ENCODE data around the gene ZFPL1.

The ZFPL1 gene

DNA sequence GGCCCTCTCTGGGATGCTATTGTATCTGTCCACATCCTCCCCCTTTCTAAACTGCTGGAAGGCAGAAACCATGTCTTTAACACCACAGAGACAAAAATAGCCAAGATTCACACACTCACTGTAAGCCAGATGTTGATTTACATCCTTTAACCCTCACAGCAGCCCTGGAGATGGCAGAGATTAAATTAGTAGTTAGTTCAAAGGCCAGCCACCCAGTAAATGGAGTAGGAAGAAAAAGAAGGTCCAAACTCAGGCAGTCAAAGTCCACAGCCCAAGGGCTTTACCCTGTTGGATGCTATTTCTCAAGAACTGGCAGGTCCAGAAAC, 35.6 kb downstream of the ZFPL1 start:
- Histone ChIP-seq H3K9ac (ENCODE audit: low read depth in 1 of 2, low read length in 2 of 2) (no peak overlapping the region), H3K4me1 (ENCODE audit: control insufficient read depth in 2 of 2, insufficient read depth in 2 of 2, low read length in 2 of 2) (peaks cover 29 to 30% of the 10 kb centered on the region in 2 donors), H3K4me3 (ENCODE audit: low read length in 2 of 2) (no peak overlapping the region), H3K27me3 (ENCODE audit: control insufficient read depth in 2 of 2, insufficient read depth in 2 of 2, low read length in 2 of 2) (no peaks in the 10 kb centered on the region), H3K36me3 (ENCODE audit: control insufficient read depth in 2 of 2, insufficient read depth in 2 of 2, low read length in 2 of 2) (peaks cover 26 to 34% of the 10 kb centered on the region in 2 donors), H3K9me3 (ENCODE audit: control insufficient read depth in 2 of 2, low read length in 2 of 2) (no peaks in the 10 kb centered on the region), H3K27ac (ENCODE audit: low read depth in 2 of 2, low read length in 2 of 2) (no peak overlapping the region)

DNA sequence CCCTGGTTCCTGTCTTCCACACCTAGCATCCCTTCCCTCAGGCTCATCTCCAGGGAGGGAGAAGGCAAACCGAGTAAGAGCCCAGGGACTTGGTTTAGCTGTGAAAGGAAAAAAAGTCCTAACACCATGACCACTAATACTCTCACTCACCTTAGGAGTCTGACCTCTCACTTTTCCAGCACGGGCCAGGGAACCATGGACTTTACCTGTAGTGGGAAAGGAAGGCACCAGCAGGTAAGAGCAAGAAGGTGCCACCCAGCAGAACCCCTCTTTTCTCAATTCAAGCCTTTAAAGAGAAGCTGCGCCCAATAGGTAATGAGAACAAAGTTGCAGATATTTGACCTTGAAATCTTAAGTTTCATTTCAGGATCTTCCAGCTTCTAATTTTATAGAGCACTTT, 36.8 kb downstream of the ZFPL1 start:
- H3K27ac ChIP-seq (ENCODE audit: low read depth in 2 of 2, low read length in 2 of 2): peak overlapping the region; percentile 90 to 94
- H3K9ac ChIP-seq (ENCODE audit: low read depth in 1 of 2, low read length in 2 of 2): peak overlapping the region; percentile 85 to 98
- H3K9me3 ChIP-seq (ENCODE audit: control insufficient read depth in 2 of 2, low read length in 2 of 2): no peaks in the 10 kb centered on the region
- H3K4me3 ChIP-seq (ENCODE audit: low read length in 2 of 2): peak overlapping the region; percentile 95 to 98
- H3K27me3 ChIP-seq (ENCODE audit: control insufficient read depth in 2 of 2, insufficient read depth in 2 of 2, low read length in 2 of 2): no peaks in the 10 kb centered on the region
- peaks cover 27% of the 10 kb centered on the region in 2 donors for H3K4me1 ChIP-seq (ENCODE audit: control insufficient read depth in 2 of 2, insufficient read depth in 2 of 2, low read length in 2 of 2)
- peaks cover 37 to 38% of the 10 kb centered on the region in 2 donors for H3K36me3 ChIP-seq (ENCODE audit: control insufficient read depth in 2 of 2, insufficient read depth in 2 of 2, low read length in 2 of 2)

DNA sequence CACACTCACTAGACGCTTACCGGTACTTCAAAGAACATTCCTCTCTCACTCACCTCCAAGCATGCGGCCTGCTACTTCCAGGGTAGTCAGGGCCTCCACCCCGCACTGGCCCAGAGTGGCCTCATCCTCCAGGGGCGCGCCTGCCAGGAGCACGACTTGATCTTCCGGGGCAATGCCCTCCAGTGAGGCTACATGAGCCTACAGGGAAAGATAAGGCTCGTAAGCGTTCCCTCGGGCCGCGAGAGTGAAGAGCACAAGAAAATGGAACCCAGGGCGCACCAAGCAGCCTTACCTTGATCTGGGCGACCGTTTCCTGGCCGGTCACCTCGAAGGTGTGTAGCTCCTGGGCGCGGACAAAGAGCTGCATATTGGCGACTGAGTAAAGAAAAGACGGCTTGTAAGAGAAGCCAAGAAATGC, 37.4 kb downstream of the ZFPL1 start:
- Histone ChIP-seq H3K4me1 (ENCODE audit: control insufficient read depth in 2 of 2, insufficient read depth in 2 of 2, low read length in 2 of 2) (peaks cover 21% of the 10 kb centered on the region in 2 donors), H3K27ac (ENCODE audit: low read depth in 2 of 2, low read length in 2 of 2) (peak overlapping the region; percentile 90 to 94), H3K27me3 (ENCODE audit: control insufficient read depth in 2 of 2, insufficient read depth in 2 of 2, low read length in 2 of 2) (no peaks in the 10 kb centered on the region), H3K9ac (ENCODE audit: low read depth in 1 of 2, low read length in 2 of 2) (peak overlapping the region; percentile 85 to 98), H3K9me3 (ENCODE audit: control insufficient read depth in 2 of 2, low read length in 2 of 2) (no peaks in the 10 kb centered on the region), H3K4me3 (ENCODE audit: low read length in 2 of 2) (peak overlapping the region; percentile 95 to 98), H3K36me3 (ENCODE audit: control insufficient read depth in 2 of 2, insufficient read depth in 2 of 2, low read length in 2 of 2) (peaks cover 37 to 44% of the 10 kb centered on the region in 2 donors)

DNA sequence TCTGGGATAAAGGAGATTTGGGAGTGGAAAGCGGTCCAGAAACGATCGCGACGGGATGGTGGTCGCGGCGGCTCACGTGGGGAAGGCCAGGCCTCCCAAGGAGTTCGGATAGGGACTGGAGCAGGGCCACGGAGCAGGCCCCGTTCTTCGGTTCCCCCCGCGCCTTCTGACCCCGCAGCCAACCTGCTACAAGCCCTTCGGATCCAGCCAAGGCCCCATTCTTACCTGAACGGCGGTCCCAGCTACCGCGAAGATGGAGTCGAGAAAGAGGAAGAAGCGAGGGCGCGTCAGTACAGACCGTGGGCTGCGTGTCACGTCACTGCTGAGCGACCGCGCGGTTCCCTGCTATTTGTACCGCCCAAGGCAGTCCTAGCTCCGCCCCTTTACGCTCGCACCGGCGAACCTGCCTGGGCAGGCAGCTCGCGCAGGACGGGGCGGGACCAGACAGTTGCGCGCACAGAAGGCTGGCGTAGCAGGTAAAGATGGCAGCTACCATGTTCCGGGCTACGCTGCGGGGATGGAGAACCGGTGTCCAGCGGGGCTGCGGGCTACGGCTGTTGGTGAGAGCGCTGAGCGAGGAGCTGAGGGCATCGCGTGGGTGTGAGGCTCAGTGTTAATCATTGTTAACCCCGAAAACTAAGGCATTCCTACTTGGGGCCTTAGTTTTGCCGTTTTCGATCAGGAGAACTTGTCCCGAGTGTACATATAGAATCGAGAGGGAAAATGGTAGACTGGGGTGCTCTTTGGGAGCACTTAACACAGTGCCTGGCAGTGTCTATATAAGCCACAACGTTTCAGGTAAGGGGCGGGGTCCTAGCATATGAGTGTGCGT, 38.1 kb downstream of the ZFPL1 start, which contains the start of the genes FAU and MRPL49:
TSS of gene FAU (minus strand) at position 270 of the 832 bp plus-strand sequence. CDS start 321 bp downstream, outside the sequence.
TSS of gene MRPL49 (plus strand) at position 457 of the 832 bp plus-strand sequence. CDS start at position 483, 26 bp downstream.
- no peaks in the 10 kb centered on the region for H3K27me3 ChIP-seq (ENCODE audit: control insufficient read depth in 2 of 2, insufficient read depth in 2 of 2, low read length in 2 of 2)
- peak within 1 kb of the TSS; percentile 95 to 98 for H3K4me3 ChIP-seq (ENCODE audit: low read length in 2 of 2)
- peak within 1 kb of the TSS; percentile 90 to 94 for H3K27ac ChIP-seq (ENCODE audit: low read depth in 2 of 2, low read length in 2 of 2)
- H3K9me3 ChIP-seq (ENCODE audit: control insufficient read depth in 2 of 2, low read length in 2 of 2): no peaks in the 10 kb centered on the region
- H3K36me3 ChIP-seq (ENCODE audit: control insufficient read depth in 2 of 2, insufficient read depth in 2 of 2, low read length in 2 of 2): peaks cover 44 to 50% of the 10 kb centered on the region in 2 donors
- peaks cover 15 to 16% of the 10 kb centered on the region in 2 donors for H3K4me1 ChIP-seq (ENCODE audit: control insufficient read depth in 2 of 2, insufficient read depth in 2 of 2, low read length in 2 of 2)
- H3K9ac ChIP-seq (ENCODE audit: low read depth in 1 of 2, low read length in 2 of 2): peak within 1 kb of the TSS; percentile 96 to 98

DNA sequence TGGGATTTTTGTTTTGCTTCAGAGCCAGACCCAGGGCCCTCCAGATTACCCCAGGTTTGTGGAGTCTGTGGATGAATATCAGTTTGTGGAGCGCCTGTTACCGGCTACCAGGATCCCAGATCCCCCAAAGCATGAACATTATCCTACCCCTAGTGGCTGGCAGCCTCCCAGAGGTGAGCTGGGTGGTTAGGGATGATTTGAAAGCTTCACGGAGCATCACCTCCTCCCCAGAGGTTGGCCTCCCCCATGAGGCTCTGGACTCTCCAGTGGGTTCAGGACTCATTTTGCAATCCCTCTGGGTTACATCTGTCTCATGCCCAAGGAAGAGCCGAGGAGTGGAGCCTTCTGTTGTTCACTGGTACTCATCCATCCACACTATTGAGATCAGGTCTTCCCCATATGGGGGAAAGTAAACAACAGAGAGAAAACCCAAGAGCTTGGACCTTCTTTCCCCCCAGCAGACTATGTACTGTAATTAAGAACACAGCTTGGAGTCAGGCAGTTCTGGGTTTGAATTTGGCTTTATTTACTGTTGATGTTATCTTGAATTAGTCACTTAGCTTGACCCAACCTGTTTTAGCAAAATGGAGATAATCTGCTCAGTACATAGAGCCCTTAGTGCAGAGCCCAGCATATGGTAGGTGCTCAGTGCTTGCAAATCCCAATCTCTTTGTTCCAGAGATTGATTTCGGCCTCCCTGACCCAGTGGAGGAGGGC, 40.6 kb downstream of the ZFPL1 start:
- H3K27ac ChIP-seq (ENCODE audit: low read depth in 2 of 2, low read length in 2 of 2): no peak overlapping the region

DNA sequence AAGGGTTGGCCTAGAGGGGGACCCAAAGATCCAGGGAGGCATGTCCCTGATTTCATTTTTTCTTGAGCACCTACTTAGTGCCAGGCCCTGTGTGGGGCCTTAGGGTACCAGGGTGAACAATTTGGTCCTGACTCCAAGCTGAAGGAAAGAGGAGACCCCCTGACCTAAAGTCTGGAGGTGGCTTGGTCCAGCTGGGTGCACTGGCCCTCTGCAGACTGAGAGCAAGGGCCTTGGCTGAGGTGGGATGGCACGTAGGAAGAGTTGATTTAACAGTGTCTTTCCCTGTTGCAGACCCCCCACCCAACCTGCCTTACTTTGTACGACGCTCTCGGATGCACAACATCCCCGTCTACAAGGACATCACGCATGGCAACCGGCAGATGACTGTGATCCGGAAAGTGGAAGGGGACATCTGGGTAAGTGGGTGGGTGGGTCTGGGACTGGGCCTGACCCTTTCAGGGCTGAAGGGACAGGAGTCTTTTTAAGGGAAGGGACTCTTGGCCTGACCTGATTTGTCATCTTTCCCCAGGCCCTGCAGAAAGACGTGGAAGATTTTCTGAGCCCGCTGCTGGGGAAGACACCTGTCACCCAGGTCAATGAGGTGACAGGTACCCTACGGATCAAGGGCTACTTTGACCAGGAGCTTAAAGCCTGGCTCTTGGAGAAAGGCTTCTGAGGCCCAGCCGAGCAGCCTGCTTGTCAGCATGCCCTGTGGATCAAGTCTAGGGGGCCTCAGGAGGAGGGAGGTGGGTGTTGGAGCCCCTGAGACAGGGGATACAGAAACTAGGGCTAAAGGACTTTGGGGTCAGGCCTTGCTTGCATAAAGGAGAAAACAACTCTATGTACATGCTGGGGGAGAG, 41.4 kb downstream of the ZFPL1 start:
- Histone ChIP-seq H3K9me3 (ENCODE audit: control insufficient read depth in 2 of 2, low read length in 2 of 2) (no peaks in the 10 kb centered on the region), H3K4me1 (ENCODE audit: control insufficient read depth in 2 of 2, insufficient read depth in 2 of 2, low read length in 2 of 2) (peaks cover 15 to 16% of the 10 kb centered on the region in 2 donors), H3K36me3 (ENCODE audit: control insufficient read depth in 2 of 2, insufficient read depth in 2 of 2, low read length in 2 of 2) (peaks cover 52 to 66% of the 10 kb centered on the region in 2 donors), H3K27ac (ENCODE audit: low read depth in 2 of 2, low read length in 2 of 2) (no peak overlapping the region), H3K9ac (ENCODE audit: low read depth in 1 of 2, low read length in 2 of 2) (no peak overlapping the region), H3K4me3 (ENCODE audit: low read length in 2 of 2) (no peak overlapping the region), H3K27me3 (ENCODE audit: control insufficient read depth in 2 of 2, insufficient read depth in 2 of 2, low read length in 2 of 2) (no peaks in the 10 kb centered on the region)

More for the DNA sequence above, 40.6 kb downstream of the ZFPL1 start:
- Histone ChIP-seq H3K36me3 (ENCODE audit: control insufficient read depth in 2 of 2, insufficient read depth in 2 of 2, low read length in 2 of 2) (peaks cover 52 to 66% of the 10 kb centered on the region in 2 donors), H3K9me3 (ENCODE audit: control insufficient read depth in 2 of 2, low read length in 2 of 2) (no peaks in the 10 kb centered on the region), H3K27me3 (ENCODE audit: control insufficient read depth in 2 of 2, insufficient read depth in 2 of 2, low read length in 2 of 2) (no peaks in the 10 kb centered on the region), H3K4me1 (ENCODE audit: control insufficient read depth in 2 of 2, insufficient read depth in 2 of 2, low read length in 2 of 2) (peaks cover 15 to 16% of the 10 kb centered on the region in 2 donors), H3K4me3 (ENCODE audit: low read length in 2 of 2) (no peak overlapping the region), H3K9ac (ENCODE audit: low read depth in 1 of 2, low read length in 2 of 2) (no peak overlapping the region)

DNA sequence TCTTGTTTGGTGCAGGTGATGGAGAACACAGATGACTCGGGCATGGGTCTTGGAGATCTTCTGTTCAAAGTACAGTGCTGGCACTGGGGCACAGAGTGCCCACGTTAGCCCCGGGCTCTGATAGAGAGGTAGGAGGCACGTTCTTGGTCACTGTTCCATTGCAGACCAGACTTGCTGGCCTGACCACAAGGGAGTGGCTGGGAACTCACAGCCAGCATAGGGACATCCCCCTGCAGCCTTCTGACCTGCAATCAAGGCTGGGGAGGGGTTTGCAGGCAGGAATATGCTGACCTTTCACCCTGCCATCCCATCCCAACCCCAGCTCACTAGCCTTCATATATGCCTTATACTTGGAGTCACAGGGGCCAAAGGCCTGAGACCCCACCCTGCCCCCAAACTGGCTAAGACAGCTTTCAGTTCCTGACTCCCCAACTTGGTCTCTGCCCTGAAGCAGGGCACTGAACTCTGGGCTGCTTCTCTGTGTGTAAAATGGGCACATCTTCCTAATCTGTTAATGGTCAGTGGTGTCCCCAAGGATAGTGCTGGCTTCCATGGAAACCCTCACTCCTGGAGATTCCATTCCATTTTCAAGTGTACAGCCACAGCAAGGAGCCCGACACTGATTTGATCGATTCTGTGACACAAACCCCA, 42.7 kb downstream of the ZFPL1 start:
- Histone ChIP-seq H3K27ac (ENCODE audit: low read depth in 2 of 2, low read length in 2 of 2) (no peak overlapping the region), H3K27me3 (ENCODE audit: control insufficient read depth in 2 of 2, insufficient read depth in 2 of 2, low read length in 2 of 2) (no peaks in the 10 kb centered on the region), H3K4me3 (ENCODE audit: low read length in 2 of 2) (no peak overlapping the region), H3K4me1 (ENCODE audit: control insufficient read depth in 2 of 2, insufficient read depth in 2 of 2, low read length in 2 of 2) (peaks cover 5 to 6% of the 10 kb centered on the region in 2 donors), H3K9me3 (ENCODE audit: control insufficient read depth in 2 of 2, low read length in 2 of 2) (no peaks in the 10 kb centered on the region), H3K9ac (ENCODE audit: low read depth in 1 of 2, low read length in 2 of 2) (no peak overlapping the region), H3K36me3 (ENCODE audit: control insufficient read depth in 2 of 2, insufficient read depth in 2 of 2, low read length in 2 of 2) (peaks cover 61 to 74% of the 10 kb centered on the region in 2 donors)

DNA sequence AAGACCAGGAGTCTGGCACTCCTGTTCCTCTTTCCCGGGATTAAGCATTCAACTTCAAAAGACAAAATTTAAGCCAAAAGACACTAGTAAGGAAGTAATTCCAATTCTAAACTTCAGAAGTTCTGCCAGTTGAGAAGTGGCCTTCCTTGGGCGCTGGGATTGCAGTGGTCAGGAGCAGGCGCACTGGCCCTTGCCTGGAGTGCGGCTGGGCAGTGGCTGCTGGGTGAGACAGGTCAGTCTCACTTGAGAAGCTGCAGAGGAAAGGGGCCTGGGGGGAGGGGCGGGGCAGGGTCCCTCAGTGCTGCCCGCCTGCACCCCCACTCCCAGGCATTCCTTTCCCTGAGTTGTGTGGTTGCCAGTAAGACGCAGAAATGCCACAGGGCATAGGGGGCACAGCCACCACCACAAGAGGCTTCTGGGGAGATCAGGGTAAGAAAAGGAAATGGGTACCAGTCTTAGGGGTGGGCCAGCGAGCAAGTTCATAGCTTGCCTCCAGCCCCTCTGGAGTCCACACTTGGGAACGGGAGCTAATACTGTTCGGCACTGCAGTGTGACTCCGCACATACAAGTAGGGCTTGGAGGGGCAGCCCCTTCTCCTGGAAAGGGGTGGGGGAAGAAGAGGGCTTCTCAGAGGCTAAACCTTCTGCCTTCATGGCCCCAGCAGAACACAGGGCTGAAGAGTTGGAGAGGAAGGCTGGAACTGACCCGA, 43.6 kb downstream of the ZFPL1 start:
- H3K36me3 ChIP-seq (ENCODE audit: control insufficient read depth in 2 of 2, insufficient read depth in 2 of 2, low read length in 2 of 2): peaks cover 69 to 82% of the 10 kb centered on the region in 2 donors
- no peaks in the 10 kb centered on the region for H3K27me3 ChIP-seq (ENCODE audit: control insufficient read depth in 2 of 2, insufficient read depth in 2 of 2, low read length in 2 of 2)
- no peaks in the 10 kb centered on the region for H3K9me3 ChIP-seq (ENCODE audit: control insufficient read depth in 2 of 2, low read length in 2 of 2)

More for the DNA sequence above, 43.6 kb downstream of the ZFPL1 start:
- Histone ChIP-seq H3K27ac (ENCODE audit: low read depth in 2 of 2, low read length in 2 of 2) (no peak overlapping the region), H3K9ac (ENCODE audit: low read depth in 1 of 2, low read length in 2 of 2) (no peak overlapping the region), H3K4me1 (ENCODE audit: control insufficient read depth in 2 of 2, insufficient read depth in 2 of 2, low read length in 2 of 2) (peaks cover 8 to 9% of the 10 kb centered on the region in 2 donors), H3K4me3 (ENCODE audit: low read length in 2 of 2) (no peak overlapping the region)
